ENCODE results near the gene GPR137.

GPR137 gene

GRCh38 chr11:64330888-64331287 lies 45.2 kb downstream of the GPR137 start:
- no peak for TF ChIP-seq CTCF (conservative IDR thresholded peaks at IDR 0.05; ENCODE audit: low read length)
- H3K4me3 ChIP-seq (ENCODE audit: low read length), result no peak overlapping the region
- DNase-seq (ENCODE audit: low read depth), result no peak

DNA sequence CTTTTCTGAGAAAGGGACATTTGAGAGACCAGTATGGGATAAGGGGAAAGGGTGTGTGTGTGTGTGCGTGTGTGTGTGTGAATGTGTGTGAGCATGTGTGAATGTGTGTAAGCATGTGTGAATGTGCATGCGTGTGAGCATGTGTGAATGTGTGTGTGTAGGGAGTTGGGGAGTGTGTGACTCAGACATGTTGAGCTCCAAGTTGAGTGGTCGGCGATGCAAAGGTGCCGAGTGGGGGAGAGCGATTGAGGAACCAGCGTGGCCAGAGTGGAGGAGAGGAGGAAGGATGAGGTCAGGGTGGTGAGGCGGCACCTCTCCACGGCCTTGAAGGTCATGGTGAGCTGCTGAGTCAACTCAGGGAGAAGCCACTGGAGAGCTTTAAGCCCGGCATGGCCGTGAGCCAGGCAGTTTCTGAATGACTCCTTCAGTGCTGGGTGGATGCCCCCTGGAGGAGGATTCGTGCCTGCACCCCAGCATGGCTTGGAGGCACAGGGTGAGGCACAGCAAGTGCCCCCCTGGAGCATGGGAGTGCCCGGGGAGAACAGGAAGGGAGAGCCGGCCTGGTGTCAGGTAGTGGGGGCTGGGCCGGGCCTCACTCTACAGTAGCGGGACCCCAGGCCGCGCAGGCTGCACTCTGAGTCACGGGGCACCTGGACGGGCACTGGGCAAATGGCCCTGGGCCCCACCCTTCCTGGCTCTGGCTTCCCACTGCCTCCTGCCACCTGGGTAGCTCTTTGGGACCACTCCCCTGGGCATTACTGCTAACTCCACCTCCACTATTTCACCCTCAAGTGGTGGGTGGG lies 46.1 kb downstream of the GPR137 start:
- DNase-seq (ENCODE audit: low read depth), result peak; percentile 90
- TF ChIP-seq CTCF (conservative IDR thresholded peaks at IDR 0.05; ENCODE audit: low read length), result peak; percentile 64
- H3K4me3 ChIP-seq (ENCODE audit: low read length), result no peak overlapping the region

DNA sequence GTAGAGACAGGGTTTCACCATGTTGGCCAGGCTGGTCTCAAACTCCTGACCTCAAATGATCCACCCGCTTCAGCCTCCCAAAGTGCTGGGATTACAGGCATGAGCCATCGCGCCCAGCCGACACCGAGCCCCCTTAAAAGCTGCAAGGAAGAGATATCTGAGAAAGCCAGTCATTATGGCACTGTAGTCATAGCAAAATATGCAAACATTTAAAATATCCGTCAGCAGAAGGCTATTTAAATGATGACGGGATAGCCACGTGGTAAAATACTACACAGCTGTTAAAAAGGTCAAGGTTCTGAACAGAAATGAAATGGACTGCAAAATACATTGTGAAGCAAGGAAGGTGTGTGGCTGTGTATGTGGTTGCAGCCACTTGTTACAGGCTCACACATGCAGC lies 47.9 kb downstream of the GPR137 start:
- no peak overlapping the region for H3K4me3 ChIP-seq (ENCODE audit: low read length)
- DNase-seq (ENCODE audit: low read depth), result no peak
- no peak for TF ChIP-seq CTCF (conservative IDR thresholded peaks at IDR 0.05; ENCODE audit: low read length)

DNA sequence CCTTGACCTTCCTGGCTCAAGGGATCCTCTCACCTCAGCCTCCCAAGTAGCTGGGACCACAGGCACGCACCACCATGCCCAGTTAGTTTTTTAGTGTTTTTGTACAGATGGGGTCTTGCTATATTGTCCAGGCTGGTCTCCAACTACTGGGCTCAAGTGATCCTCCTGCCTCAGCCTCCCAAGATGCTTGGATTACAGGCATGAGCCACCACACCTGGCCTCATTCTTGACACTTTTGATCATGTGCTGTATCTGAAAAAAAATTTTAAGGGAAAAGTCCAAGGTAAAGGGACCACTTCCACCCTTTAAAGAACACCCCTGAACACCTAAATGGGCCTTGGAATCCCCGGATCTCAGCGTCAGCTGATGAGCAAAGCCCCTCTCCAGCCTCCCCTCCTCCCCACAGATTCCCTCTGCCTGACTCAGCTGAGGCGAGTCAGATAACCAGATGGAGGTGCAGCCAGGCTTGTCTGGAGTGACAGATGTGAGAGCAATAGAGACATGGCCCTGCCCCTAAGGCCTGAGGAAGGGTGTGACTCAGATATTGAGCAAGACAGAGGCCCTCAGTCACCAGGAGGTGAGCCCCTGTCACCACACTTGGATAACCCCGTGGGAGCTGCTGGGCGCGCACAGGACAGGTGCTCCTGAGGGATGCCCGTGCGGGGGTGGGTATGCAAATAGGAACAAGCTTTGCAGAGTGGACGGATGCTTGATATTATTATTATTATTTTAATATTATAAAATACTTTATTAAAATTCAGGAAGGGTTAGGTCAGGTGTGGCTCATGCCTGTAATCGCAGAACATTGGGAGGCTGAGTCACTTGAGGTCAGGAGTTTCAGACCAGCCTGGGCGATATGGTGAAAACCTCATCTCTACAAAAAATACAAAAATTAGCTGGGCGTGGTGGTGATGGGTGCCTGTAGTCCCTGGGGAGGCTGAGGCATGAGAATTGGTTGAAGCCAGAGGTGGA lies 49.4 kb downstream of the GPR137 start:
- DNase-seq (ENCODE audit: low read depth), result peak; percentile 94
- no peak overlapping the region for H3K4me3 ChIP-seq (ENCODE audit: low read length)
- no peak for TF ChIP-seq CTCF (conservative IDR thresholded peaks at IDR 0.05; ENCODE audit: low read length)

GRCh38 chr11:64337538-64338249 lies 52.0 kb downstream of the GPR137 start:
- peak; percentile 39 for DNase-seq (ENCODE audit: low read depth)
- TF ChIP-seq CTCF (conservative IDR thresholded peaks at IDR 0.05; ENCODE audit: low read length), result no peak
- no peak overlapping the region for H3K4me3 ChIP-seq (ENCODE audit: low read length)

- no peak overlapping the region for H3K4me3 ChIP-seq (ENCODE audit: low read length)
- DNase-seq (ENCODE audit: low read depth), result no peak
- TF ChIP-seq CTCF (conservative IDR thresholded peaks at IDR 0.05; ENCODE audit: low read length), result no peak
Measured at GRCh38 chr11:64338716-64339115, 53.1 kb downstream of the GPR137 start.

All from AG10803 (cell line).